Right lobe of liver (tissue), 4 donors: ENCODE results near the gene ALDH16A1.

Experiments
- POLR2A ChIP-seq: fragments of 450-650 bp; IDR thresholded peaks from one replicate; pipeline ENCODE4 v1.6.1; 2017; ENCODE audit warnings: antibody characterized with exemption, mild to moderate bottlenecking
- TF ChIP-seq, protein P1 (sequence below), 4 donors: fragments of 200-600 bp in 3 of 4; fragments of 450-650 bp in 1 of 4; IDR thresholded peaks; one replicate each; pipeline versions ENCODE4 v1.5.1 to v1.8.0; 2016 to 2022; ENCODE audit warnings: antibody characterized with exemption in 4 of 4, mild to moderate bottlenecking in 2 of 4
- donor health status: DM: no; HTN: no; CAD: no.
- donor health status: DM: no; HTN: no; CAD: no.
- donor health status: DM: no; HTN: yes; CAD: no.

GRCh38 chr19:49486232-49486631, 33.2 kb downstream of the ALDH16A1 start:
- TF ChIP-seq, protein P1, sequence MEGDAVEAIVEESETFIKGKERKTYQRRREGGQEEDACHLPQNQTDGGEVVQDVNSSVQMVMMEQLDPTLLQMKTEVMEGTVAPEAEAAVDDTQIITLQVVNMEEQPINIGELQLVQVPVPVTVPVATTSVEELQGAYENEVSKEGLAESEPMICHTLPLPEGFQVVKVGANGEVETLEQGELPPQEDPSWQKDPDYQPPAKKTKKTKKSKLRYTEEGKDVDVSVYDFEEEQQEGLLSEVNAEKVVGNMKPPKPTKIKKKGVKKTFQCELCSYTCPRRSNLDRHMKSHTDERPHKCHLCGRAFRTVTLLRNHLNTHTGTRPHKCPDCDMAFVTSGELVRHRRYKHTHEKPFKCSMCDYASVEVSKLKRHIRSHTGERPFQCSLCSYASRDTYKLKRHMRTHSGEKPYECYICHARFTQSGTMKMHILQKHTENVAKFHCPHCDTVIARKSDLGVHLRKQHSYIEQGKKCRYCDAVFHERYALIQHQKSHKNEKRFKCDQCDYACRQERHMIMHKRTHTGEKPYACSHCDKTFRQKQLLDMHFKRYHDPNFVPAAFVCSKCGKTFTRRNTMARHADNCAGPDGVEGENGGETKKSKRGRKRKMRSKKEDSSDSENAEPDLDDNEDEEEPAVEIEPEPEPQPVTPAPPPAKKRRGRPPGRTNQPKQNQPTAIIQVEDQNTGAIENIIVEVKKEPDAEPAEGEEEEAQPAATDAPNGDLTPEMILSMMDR (IDR thresholded peaks at IDR 0.05) = no peak
- TF ChIP-seq POLR2A = no peak
